ENCODE measurements around the gene USE1. TPM values are rescaled to one million over a fixed set of nuclear protein-coding genes. Genes with fewer than 3 reads are reported as not detected.

Gene USE1
- total and polyA plus RNA-seq, 9 of the 15 experiments (the other 6 are each of a cell fraction or from before 2014, with no cell fraction given) = 17.3 to 52.4 (median 34.0) TPM

GRCh38 chr19:17234911-17235299 lies 19.7 kb downstream of the USE1 start:
- peak overlapping the region; percentile 87 for H3K27ac ChIP-seq (ENCODE audit: extremely low read depth, low read depth, low read length)
- peak; percentile 73 to 90 (median 81) for DNase-seq (ENCODE audit: extremely low read depth in 1 of 4, low spot score in 3 of 4)
- TSS peak; percentile 41 for BruUV-seq (replicated peaks)
- H3K79me2 ChIP-seq (ENCODE audit: control insufficient read depth, insufficient read depth, low read length) = peaks cover 57% of the 10 kb centered on the region
- H3K9me3 ChIP-seq (replicated peaks; ENCODE audit: control insufficient read depth, insufficient read depth, low read depth, low read length) = no peaks in the 10 kb centered on the region
- 0% methylated on average over 5 of the region's 11 CpGs for WGBS (ENCODE audit: insufficient coverage, low coverage, missing lambda C conversion rate)
- peak; percentile 89 for ATAC-seq
- ChIA-PET CTCF (ENCODE audit: low intra/inter-chr PET ratio) (interaction anchor here (0.6 to 1.1 kb wide), 2 partner anchors 33 to 169 kb away, joined by 3 read pairs; no protein-coding TSS in a partner anchor), POLR2A (interaction anchor here (0.6 to 11.3 kb wide), 10 partner anchors 8 to 263 kb away, joined by 3 to 129 read pairs (median 4); partner anchors contain the start of genes NR2F6, OCEL1 and USE1)
- H4K20me1 ChIP-seq (replicated peaks; ENCODE audit: control insufficient read depth, insufficient read depth, low read length) = 0 out of 2 replicates have a peak, but pooled peaks cover 10% of the 10 kb centered on the region
- H3K9ac ChIP-seq (ENCODE audit: insufficient read depth in 1 of 2, low read depth in 2 of 2, low read length in 2 of 2) = peak overlapping the region; percentile 82 to 92
- no peaks in the 10 kb centered on the region for H3K9me1 ChIP-seq (ENCODE audit: control insufficient read depth, insufficient read depth, low read length)
- H3K36me3 ChIP-seq (ENCODE audit: control insufficient read depth, insufficient read depth, low read length) = peaks cover 71% of the 10 kb centered on the region; the same call in 2 of the 3 replicates
- no peaks in the 10 kb centered on the region for H3K27me3 ChIP-seq (ENCODE audit: control insufficient read depth in 2 of 2, insufficient read depth in 2 of 2, low read length in 2 of 2)
- in situ Hi-C loops (cut with MboI) = no loop called here
- peak overlapping the region; percentile 77 for H3K4me3 ChIP-seq
- peak overlapping the region; percentile 98 for H3K4me2 ChIP-seq (ENCODE audit: insufficient read depth, low read length)
- intact Hi-C loops (cut with micrococcal nuclease) = loop anchor here (1.0 kb wide), 1 partner anchor 8 kb away; no protein-coding TSS in a partner anchor
- H3K4me1 ChIP-seq (replicated peaks in 1 of 2; ENCODE audit: control insufficient read depth in 2 of 2, insufficient read depth in 2 of 2, low read length in 2 of 2) = peaks cover 18 to 38% of the 10 kb centered on the region in 2 experiments
- FAIRE-seq = peak; percentile 80
- peak overlapping the region; percentile 76 for H2AFZ ChIP-seq (ENCODE audit: low read depth, low read length)
- TF ChIP-seq ZNF280B (CRISPR knock-in tag; IDR thresholded peaks at IDR 0.05) = no peak
- TF ChIP-seq ZNF717 (CRISPR knock-in tag; IDR thresholded peaks at IDR 0.05) = 0 out of 2 replicates have a peak, but pooled peaks have one; percentile 49
- TF ChIP-seq FOXJ2 (tag; IDR thresholded peaks at IDR 0.05) = no peak
- no peak for TF ChIP-seq ZBTB17 (CRISPR knock-in tag; IDR thresholded peaks at IDR 0.05)
- TF ChIP-seq HDAC2 (IDR thresholded peaks at IDR 0.05) = peak; percentile 51; the same call in 1 of the 2 replicates
- peak; percentile 55 for TF ChIP-seq POLR2B (IDR thresholded peaks at IDR 0.05; ENCODE audit: low read depth, partially characterized antibody)
- TF ChIP-seq ELK3 (CRISPR knock-in tag; IDR thresholded peaks at IDR 0.05) = no peak
- TF ChIP-seq PHF20 (IDR thresholded peaks at IDR 0.05; ENCODE audit: partially characterized antibody) = no peak
- 0 out of 2 replicates have a peak, but pooled peaks have one; percentile 14 for TF ChIP-seq ZBTB9 (CRISPR knock-in tag; IDR thresholded peaks at IDR 0.05)
- TF ChIP-seq TEAD1 (CRISPR knock-in tag; IDR thresholded peaks at IDR 0.05) = no peak
- no peak for TF ChIP-seq OTX1 (CRISPR knock-in tag; IDR thresholded peaks at IDR 0.05)
- no peak for TF ChIP-seq ZNF354B (CRISPR knock-in tag; IDR thresholded peaks at IDR 0.05)
- TF ChIP-seq PCBP2 (IDR thresholded peaks at IDR 0.05; ENCODE audit: low read depth, low read length, poor library complexity, severe bottlenecking) = no peak
- TF ChIP-seq ZNF384 (IDR thresholded peaks at IDR 0.05; ENCODE audit: low read depth, low read length) = no peak
- TF ChIP-seq ZNF280A (IDR thresholded peaks at IDR 0.05; ENCODE audit: low read depth, partially characterized antibody) = no peak

Measured in K562 (cell line).